ENCODE results near the gene MTMR12.

MTMR12 gene, protein sequence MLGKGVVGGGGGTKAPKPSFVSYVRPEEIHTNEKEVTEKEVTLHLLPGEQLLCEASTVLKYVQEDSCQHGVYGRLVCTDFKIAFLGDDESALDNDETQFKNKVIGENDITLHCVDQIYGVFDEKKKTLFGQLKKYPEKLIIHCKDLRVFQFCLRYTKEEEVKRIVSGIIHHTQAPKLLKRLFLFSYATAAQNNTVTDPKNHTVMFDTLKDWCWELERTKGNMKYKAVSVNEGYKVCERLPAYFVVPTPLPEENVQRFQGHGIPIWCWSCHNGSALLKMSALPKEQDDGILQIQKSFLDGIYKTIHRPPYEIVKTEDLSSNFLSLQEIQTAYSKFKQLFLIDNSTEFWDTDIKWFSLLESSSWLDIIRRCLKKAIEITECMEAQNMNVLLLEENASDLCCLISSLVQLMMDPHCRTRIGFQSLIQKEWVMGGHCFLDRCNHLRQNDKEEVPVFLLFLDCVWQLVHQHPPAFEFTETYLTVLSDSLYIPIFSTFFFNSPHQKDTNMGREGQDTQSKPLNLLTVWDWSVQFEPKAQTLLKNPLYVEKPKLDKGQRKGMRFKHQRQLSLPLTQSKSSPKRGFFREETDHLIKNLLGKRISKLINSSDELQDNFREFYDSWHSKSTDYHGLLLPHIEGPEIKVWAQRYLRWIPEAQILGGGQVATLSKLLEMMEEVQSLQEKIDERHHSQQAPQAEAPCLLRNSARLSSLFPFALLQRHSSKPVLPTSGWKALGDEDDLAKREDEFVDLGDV

DNA sequence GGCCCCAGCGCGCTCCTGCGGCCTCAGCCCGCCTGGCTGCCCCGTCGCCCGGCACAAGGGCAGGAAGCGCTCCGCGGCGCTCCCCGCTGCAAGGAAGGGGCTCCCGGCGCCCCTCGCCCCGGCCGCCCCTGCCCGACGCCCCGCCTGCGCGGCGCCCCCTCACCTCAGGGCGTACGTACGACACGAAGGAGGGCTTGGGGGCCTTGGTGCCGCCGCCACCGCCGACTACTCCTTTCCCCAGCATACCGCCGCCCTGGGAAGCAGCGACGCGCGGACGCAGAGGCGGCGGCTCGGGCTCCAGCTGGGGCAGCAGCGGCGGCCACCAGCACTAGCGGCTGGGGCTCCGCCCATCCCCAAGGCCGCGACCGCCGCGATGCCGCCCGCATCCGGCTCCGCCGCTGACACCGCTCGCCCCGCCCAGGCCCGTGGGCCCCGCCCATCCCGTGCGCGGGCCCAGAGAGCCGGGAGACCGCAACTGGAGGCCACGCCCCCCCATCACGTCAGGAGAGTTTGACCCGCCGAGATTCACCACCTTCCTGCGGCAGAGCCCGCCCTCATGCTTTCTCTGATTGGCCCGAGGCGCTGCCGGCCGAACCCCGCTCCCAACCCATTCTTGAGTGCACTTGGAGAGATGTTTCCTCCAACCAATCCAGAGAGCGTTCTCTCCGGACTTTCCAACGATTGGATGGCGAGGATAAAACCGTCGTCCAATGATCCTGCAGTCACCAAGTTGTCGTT is at the start of gene MTMR12:
TSS of gene MTMR12 (minus strand) at position 345 of the 738 bp plus-strand sequence. CDS start at position 244, 101 bp downstream.
- TF ChIP-seq, protein P1, sequence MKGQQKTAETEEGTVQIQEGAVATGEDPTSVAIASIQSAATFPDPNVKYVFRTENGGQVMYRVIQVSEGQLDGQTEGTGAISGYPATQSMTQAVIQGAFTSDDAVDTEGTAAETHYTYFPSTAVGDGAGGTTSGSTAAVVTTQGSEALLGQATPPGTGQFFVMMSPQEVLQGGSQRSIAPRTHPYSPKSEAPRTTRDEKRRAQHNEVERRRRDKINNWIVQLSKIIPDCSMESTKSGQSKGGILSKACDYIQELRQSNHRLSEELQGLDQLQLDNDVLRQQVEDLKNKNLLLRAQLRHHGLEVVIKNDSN (IDR thresholded peaks at IDR 0.05): no peak
- TF ChIP-seq YY1 (IDR thresholded peaks at IDR 0.05; ENCODE audit: low read depth) (peak; percentile 51), CEBPB (IDR thresholded peaks at IDR 0.05) (no peak), EP300 (IDR thresholded peaks at IDR 0.05; ENCODE audit: borderline replicate concordance) (no peak), EGR1 (IDR thresholded peaks at IDR 0.05) (no peak), CREB1 (IDR thresholded peaks at IDR 0.05; ENCODE audit: low read depth) (peak; percentile 31; the same call in 1 of the 2 replicates), FOXM1 (IDR thresholded peaks at IDR 0.05; ENCODE audit: borderline replicate concordance, low read depth) (no peak), ZBTB7A (IDR thresholded peaks at IDR 0.05; ENCODE audit: low read depth) (peak; percentile 89), NFIC (IDR thresholded peaks at IDR 0.05) (no peak; the same call in 1 of the 2 replicates), TEAD4 (IDR thresholded peaks at IDR 0.05) (no peak), TCF12 (IDR thresholded peaks at IDR 0.05; ENCODE audit: low read depth) (no peak), TAF1 (IDR thresholded peaks at IDR 0.05; ENCODE audit: low read depth) (no peak; the same call in 1 of the 2 replicates), RAD21 (IDR thresholded peaks at IDR 0.05; ENCODE audit: low read depth) (no peak)
- TF ChIP-seq, protein P2, sequence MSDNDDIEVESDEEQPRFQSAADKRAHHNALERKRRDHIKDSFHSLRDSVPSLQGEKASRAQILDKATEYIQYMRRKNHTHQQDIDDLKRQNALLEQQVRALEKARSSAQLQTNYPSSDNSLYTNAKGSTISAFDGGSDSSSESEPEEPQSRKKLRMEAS (IDR thresholded peaks at IDR 0.05): peak; percentile 25; the same call in 1 of the 2 replicates
- TF ChIP-seq, protein P3, sequence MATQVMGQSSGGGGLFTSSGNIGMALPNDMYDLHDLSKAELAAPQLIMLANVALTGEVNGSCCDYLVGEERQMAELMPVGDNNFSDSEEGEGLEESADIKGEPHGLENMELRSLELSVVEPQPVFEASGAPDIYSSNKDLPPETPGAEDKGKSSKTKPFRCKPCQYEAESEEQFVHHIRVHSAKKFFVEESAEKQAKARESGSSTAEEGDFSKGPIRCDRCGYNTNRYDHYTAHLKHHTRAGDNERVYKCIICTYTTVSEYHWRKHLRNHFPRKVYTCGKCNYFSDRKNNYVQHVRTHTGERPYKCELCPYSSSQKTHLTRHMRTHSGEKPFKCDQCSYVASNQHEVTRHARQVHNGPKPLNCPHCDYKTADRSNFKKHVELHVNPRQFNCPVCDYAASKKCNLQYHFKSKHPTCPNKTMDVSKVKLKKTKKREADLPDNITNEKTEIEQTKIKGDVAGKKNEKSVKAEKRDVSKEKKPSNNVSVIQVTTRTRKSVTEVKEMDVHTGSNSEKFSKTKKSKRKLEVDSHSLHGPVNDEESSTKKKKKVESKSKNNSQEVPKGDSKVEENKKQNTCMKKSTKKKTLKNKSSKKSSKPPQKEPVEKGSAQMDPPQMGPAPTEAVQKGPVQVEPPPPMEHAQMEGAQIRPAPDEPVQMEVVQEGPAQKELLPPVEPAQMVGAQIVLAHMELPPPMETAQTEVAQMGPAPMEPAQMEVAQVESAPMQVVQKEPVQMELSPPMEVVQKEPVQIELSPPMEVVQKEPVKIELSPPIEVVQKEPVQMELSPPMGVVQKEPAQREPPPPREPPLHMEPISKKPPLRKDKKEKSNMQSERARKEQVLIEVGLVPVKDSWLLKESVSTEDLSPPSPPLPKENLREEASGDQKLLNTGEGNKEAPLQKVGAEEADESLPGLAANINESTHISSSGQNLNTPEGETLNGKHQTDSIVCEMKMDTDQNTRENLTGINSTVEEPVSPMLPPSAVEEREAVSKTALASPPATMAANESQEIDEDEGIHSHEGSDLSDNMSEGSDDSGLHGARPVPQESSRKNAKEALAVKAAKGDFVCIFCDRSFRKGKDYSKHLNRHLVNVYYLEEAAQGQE (IDR thresholded peaks at IDR 0.05; ENCODE audit: low read depth): no peak

DNA sequence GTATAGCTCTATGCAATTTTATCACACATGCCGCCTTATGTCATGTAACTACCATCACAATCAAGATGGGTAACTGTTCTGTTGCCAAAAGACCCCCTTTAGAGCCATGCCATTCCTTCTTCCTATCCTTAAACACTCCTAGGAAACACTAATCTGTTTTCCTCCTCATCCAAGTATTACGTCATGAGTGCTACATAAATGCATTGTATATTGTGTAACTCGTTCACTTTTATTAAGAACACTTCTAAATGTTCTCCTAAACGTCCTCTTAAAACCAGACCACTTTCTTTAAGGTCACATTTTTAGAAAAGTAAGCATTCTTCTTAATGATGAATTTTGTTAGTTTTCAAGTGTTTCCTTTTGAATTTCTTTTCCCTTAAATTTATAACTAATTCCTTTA is 49.8 kb upstream of the MTMR12 start:
- TF ChIP-seq RAD21 (IDR thresholded peaks at IDR 0.05; ENCODE audit: low read depth): no peak
- TF ChIP-seq TAF1 (IDR thresholded peaks at IDR 0.05; ENCODE audit: low read depth): no peak
- no peak for TF ChIP-seq TEAD4 (IDR thresholded peaks at IDR 0.05)
- no peak for TF ChIP-seq NFIC (IDR thresholded peaks at IDR 0.05)
- TF ChIP-seq CREB1 (IDR thresholded peaks at IDR 0.05; ENCODE audit: low read depth): no peak
- TF ChIP-seq EP300 (IDR thresholded peaks at IDR 0.05; ENCODE audit: borderline replicate concordance): no peak
- TF ChIP-seq, protein P2 (IDR thresholded peaks at IDR 0.05): no peak
- no peak for TF ChIP-seq YY1 (IDR thresholded peaks at IDR 0.05; ENCODE audit: low read depth)
- TF ChIP-seq FOXM1 (IDR thresholded peaks at IDR 0.05; ENCODE audit: borderline replicate concordance, low read depth): no peak
- no peak for TF ChIP-seq CEBPB (IDR thresholded peaks at IDR 0.05)
- no peak for TF ChIP-seq ZBTB7A (IDR thresholded peaks at IDR 0.05; ENCODE audit: low read depth)

- TF ChIP-seq, protein P3 (IDR thresholded peaks at IDR 0.05; ENCODE audit: low read depth): no peak
- TF ChIP-seq TAF1 (IDR thresholded peaks at IDR 0.05; ENCODE audit: low read depth): no peak
- no peak for TF ChIP-seq YY1 (IDR thresholded peaks at IDR 0.05; ENCODE audit: low read depth)
- TF ChIP-seq TEAD4 (IDR thresholded peaks at IDR 0.05): no peak
- no peak for TF ChIP-seq EGR1 (IDR thresholded peaks at IDR 0.05)
- TF ChIP-seq RAD21 (IDR thresholded peaks at IDR 0.05; ENCODE audit: low read depth): no peak
- TF ChIP-seq, protein P2 (IDR thresholded peaks at IDR 0.05): no peak
- no peak for TF ChIP-seq NFIC (IDR thresholded peaks at IDR 0.05)
- no peak for TF ChIP-seq CEBPB (IDR thresholded peaks at IDR 0.05)
- no peak for TF ChIP-seq ZBTB7A (IDR thresholded peaks at IDR 0.05; ENCODE audit: low read depth)
- TF ChIP-seq EP300 (IDR thresholded peaks at IDR 0.05; ENCODE audit: borderline replicate concordance): no peak
- no peak for TF ChIP-seq CREB1 (IDR thresholded peaks at IDR 0.05; ENCODE audit: low read depth)
- TF ChIP-seq FOXM1 (IDR thresholded peaks at IDR 0.05; ENCODE audit: borderline replicate concordance, low read depth): no peak
- TF ChIP-seq, protein P1 (IDR thresholded peaks at IDR 0.05): no peak
- TF ChIP-seq TCF12 (IDR thresholded peaks at IDR 0.05; ENCODE audit: low read depth): no peak
Observed at GRCh38 chr5:32360906-32361305, 48.2 kb upstream of the MTMR12 start.

DNA sequence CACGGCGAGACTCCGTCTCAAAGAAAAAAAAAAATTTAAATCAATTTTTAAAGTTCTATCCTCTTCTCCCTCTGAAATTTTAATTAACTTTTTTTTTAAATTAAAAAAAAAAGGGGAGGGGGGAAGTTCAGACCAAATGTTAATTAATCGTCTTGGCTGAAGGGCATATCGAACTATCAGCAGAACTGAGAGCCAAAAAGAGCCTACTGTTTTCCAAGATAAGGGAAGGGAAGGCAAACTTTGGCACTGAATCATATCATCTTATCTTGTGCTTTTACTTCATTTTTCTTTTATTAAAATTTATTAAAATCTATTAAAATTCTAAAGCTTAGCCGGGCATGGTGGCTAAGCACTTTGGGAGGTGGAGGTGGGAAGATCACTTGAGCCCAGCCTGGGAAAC is 45.9 kb upstream of the MTMR12 start:
- TF ChIP-seq TAF1 (IDR thresholded peaks at IDR 0.05; ENCODE audit: low read depth) (no peak), ZBTB7A (IDR thresholded peaks at IDR 0.05; ENCODE audit: low read depth) (no peak), YY1 (IDR thresholded peaks at IDR 0.05; ENCODE audit: low read depth) (no peak), FOXM1 (IDR thresholded peaks at IDR 0.05; ENCODE audit: borderline replicate concordance, low read depth) (no peak), EP300 (IDR thresholded peaks at IDR 0.05; ENCODE audit: borderline replicate concordance) (no peak)
- TF ChIP-seq, protein P2 (IDR thresholded peaks at IDR 0.05): no peak

All from Ishikawa (cell line).